Heart right ventricle (tissue), 16 donors: ENCODE data around the gene IFRD2. TPM values are rescaled to one million over a fixed set of nuclear protein-coding genes. Genes with fewer than 3 reads are reported as not detected.

Experiments used
- ATAC-seq, 8 donors: fragments of 200-7000 bp; cut with Tn5 transposase; one replicate each; pipeline ENCODE4 v1.9.1; 2020; ENCODE audit warnings: mild to moderate bottlenecking in 8 of 8, moderate library complexity in 8 of 8, moderate number of reproducible peaks in 1 of 8
- DNase-seq, 2 donors: peaks; one replicate each; pipeline ENCODE4 v3.0.0-alpha.2; 2020
- H3K27ac ChIP-seq, 10 donors: fragments of 200-600 bp; sonication (generic) in 2 of 10; one replicate each; pipeline versions ENCODE4 v1.5.0 to v1.8.0; 2020 to 2022; ENCODE audit warnings: mild to moderate bottlenecking in 3 of 10
- H3K27me3 ChIP-seq, 7 donors: fragments of 200-600 bp; one replicate each; pipeline ENCODE4 v1.8.0; 2021 to 2022; ENCODE audit warnings: mild to moderate bottlenecking in 2 of 7
- H3K36me3 ChIP-seq, 9 donors: fragments of 200-600 bp; sonication (generic) in 1 of 9; one replicate each; pipeline versions ENCODE4 v1.5.0 to v1.8.0; 2020 to 2022; ENCODE audit warnings: mild to moderate bottlenecking in 2 of 9
- H3K4me1 ChIP-seq, 9 donors: fragments of 200-600 bp; sonication (generic) in 1 of 9; one replicate each; pipeline versions ENCODE4 v1.5.0 to v1.8.0; 2020 to 2022; ENCODE audit warnings: mild to moderate bottlenecking in 4 of 9
- H3K4me3 ChIP-seq, 10 donors: fragments of 200-600 bp; sonication (generic) in 2 of 10; one replicate each; pipeline versions ENCODE4 v1.5.0 to v1.8.0; 2020 to 2022; ENCODE audit warnings: mild to moderate bottlenecking in 7 of 10, moderate library complexity in 2 of 10
- H3K9me3 ChIP-seq, 11 donors: fragments of 200-600 bp in 10 of 11; sonication (generic) in 2 of 11; one replicate each; pipeline versions ENCODE4 v1.5.0 to v1.8.0; 2013 to 2022; ENCODE audit warnings: mild to moderate bottlenecking in 2 of 11, control low read depth in 1 of 11, moderate library complexity in 1 of 11
- WGBS, 2 donors: extraction: QIAGEN DNeasy Blood & Tissue Kit; methylation state at CpG; one replicate each; pipeline ENCODE4 v1.1.7; 2013; ENCODE audit warnings: inconsistent platforms in 1 of 2; 5-methylcytosine and 5-hydroxymethylcytosine counted together
- intact Hi-C, 10 donors: fragments of 100-400 bp; cut with DNase I; formaldehyde crosslinking; loops; one replicate each; pipeline versions ENCODE4 v1.11.1 to v1.14.2; 2022
- polyA plus RNA-seq, 2 donors: library from polyadenylated mRNA; stranded (reverse); fragments of 200-250 nt; gene quantifications; one replicate each; pipeline ENCODE4 v1.2.3, GENCODE V29; 2013
- total RNA-seq, 10 donors: library from RNA; stranded (reverse); fragmentation: NEBNext Ultra II Directional in 3 of 10; extraction: Animal tissue kit (Norgen Biotek cat#: 25700) in 3 of 10; gene quantifications; one replicate each; pipeline versions ENCODE4 v1.2.1 to v1.2.4, GENCODE V29; 2021 to 2023
- TF ChIP-seq, protein P1 (sequence below), 9 donors: fragments of 200-600 bp; sonication (generic) in 2 of 9; IDR thresholded peaks; one replicate each; pipeline versions ENCODE4 v1.5.0 to v1.8.0; 2021 to 2022; ENCODE audit warnings: antibody characterized with exemption in 9 of 9, mild to moderate bottlenecking in 5 of 9, moderate library complexity in 1 of 9
- donor health status: Arrhythmogenic right ventricular cardiomyopathy.
- donor health status: ischemic (EF 13 %, LVEDD 7.1; RV severe dilation, severe dysfunction).
- donor health status: healthy with polysubstance abuse.
- donor health status: DM: no; HTN: yes; CAD: no.
- donor health status: DM: no; HTN: no; CAD: no.
- donor health status: ischemic (EF 25% LVEDD 6.9; RV normal size, moderate dysfunction).
- donor health status: ischemic (EF 25% LVEDD 5.7; RV mildly dilated, moderate dysfunction).
- donor health status: healthy.
- donor health status: DM: yes; HTN: yes; CAD: no.
- donor health status: Ischemic cardiomyopathy.
- donor health status: ischemic (EF 35%, LVEDD 5.7; RV mildly dilated, moderate dysfunction).
- donor health status: nonischemic (EF 11% LVEDD 7.7; RV severe dilation, severe dysfunction).
- donor health status: DM: yes; HTN: yes; CAD: no.
- donor health status: PGD.
- donor health status: ischemic (EF 29% LVEDD 5.4; RV normal size, mild dysfunction).
- donor health status: nonischemic (EF 23%, LVEDD 6.1; RV moderate dilation, normal function).

The IFRD2 gene
- total and polyA plus RNA-seq, 12 donors, result 45.3 to 123 (median 57.0) TPM

- ATAC-seq (no peak), DNase-seq (peak in 1 of 2 donors; percentile 21)
- TF ChIP-seq, protein P1, sequence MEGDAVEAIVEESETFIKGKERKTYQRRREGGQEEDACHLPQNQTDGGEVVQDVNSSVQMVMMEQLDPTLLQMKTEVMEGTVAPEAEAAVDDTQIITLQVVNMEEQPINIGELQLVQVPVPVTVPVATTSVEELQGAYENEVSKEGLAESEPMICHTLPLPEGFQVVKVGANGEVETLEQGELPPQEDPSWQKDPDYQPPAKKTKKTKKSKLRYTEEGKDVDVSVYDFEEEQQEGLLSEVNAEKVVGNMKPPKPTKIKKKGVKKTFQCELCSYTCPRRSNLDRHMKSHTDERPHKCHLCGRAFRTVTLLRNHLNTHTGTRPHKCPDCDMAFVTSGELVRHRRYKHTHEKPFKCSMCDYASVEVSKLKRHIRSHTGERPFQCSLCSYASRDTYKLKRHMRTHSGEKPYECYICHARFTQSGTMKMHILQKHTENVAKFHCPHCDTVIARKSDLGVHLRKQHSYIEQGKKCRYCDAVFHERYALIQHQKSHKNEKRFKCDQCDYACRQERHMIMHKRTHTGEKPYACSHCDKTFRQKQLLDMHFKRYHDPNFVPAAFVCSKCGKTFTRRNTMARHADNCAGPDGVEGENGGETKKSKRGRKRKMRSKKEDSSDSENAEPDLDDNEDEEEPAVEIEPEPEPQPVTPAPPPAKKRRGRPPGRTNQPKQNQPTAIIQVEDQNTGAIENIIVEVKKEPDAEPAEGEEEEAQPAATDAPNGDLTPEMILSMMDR (IDR thresholded peaks at IDR 0.05), result no peak
- H3K27me3 ChIP-seq, result peaks cover 0 to 39% (median 10%) of the 10 kb centered on the region in 7 donors
- H3K9me3 ChIP-seq, result no peaks in the 10 kb centered on the region
- H3K4me3 ChIP-seq, result no peak overlapping the region
- intact Hi-C loops, result loop anchor here in 5 of 10 donors (1.0 to 10.0 kb wide), 8 partner anchors 42 to 148 kb away; partner anchors contain the start of genes GNAT1 (in 1 of the 5) and HYAL2 (in 1 of the 5)
- peak overlapping the region in 3 of 10 donors; percentile 81 to 96 (median 94) for H3K27ac ChIP-seq
- H3K36me3 ChIP-seq, result no peaks in the 10 kb centered on the region
- peaks cover 8 to 76% (median 55%) of the 10 kb centered on the region in 9 donors for H3K4me1 ChIP-seq
- 84 to 85% methylated on average over 19 of the region's 19 CpGs for WGBS, 2 donors
These were observed 21.6 kb downstream of the IFRD2 start for GRCh38 chr3:50270422-50271224.

DNA sequence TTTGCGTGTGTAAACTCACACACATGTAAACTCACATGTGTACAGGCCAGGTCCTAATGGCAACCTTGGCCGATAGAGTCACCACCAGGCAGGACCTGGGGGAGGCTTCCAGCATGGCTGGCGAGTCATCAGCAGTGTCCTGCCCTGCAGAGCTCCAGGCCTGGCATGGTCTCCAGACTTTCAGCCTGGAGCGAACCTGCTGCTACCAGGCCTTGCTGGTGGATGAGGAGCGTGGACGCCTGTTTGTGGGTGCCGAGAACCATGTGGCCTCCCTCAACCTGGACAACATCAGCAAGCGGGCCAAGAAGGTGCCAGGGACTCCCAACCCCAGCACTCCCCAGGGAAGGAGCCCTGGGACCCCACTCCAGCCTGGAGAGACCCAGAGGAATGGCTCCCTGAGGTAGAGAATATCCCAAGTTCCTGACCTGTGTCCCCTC is 22.2 kb downstream of the IFRD2 start:
- TF ChIP-seq, protein P1 (IDR thresholded peaks at IDR 0.05), result no peak
- Histone ChIP-seq H3K36me3 (no peaks in the 10 kb centered on the region), H3K27ac (peak overlapping the region in 6 of 10 donors; percentile 45 to 98 (median 95)), H3K4me3 (peak overlapping the region in 4 of 10 donors; percentile 8 to 71 (median 54)), H3K4me1 (peaks cover 13 to 77% (median 59%) of the 10 kb centered on the region in 9 donors), H3K9me3 (no peaks in the 10 kb centered on the region), H3K27me3 (peaks cover 0 to 33% (median 6%) of the 10 kb centered on the region in 7 donors)
- ATAC-seq (no peak), DNase-seq (no peak)
- WGBS, 2 donors, result 87 to 88% methylated on average over 8 of the region's 8 CpGs
- intact Hi-C loops, result loop anchor here in 5 of 10 donors (2.0 to 10.0 kb wide), 8 partner anchors 41 to 148 kb away; partner anchors contain the start of genes HYAL2 (in 2 of the 5), GNAT1 (in 1 of the 5) and TUSC2 (in 1 of the 5)

- H3K4me3 ChIP-seq, result peak overlapping the region in 9 of 10 donors; percentile 14 to 71 (median 34)
- TF ChIP-seq, protein P1 (IDR thresholded peaks at IDR 0.05), result no peak
- H3K4me1 ChIP-seq, result peaks cover 18 to 77% (median 62%) of the 10 kb centered on the region in 9 donors
- H3K27me3 ChIP-seq, result peaks cover 0 to 27% (median 2%) of the 10 kb centered on the region in 7 donors
- ATAC-seq (no peak), DNase-seq (peak in 1 of 2 donors; percentile 20)
- peak overlapping the region in 9 of 10 donors; percentile 45 to 98 (median 90) for H3K27ac ChIP-seq
- intact Hi-C loops, result loop anchor here in 1 of 10 donors (10.0 kb wide), 1 partner anchor 55 kb away; the partner anchor contains the start of genes HYAL2 and TUSC2
- WGBS, 2 donors, result 73 to 77% methylated on average over 4 of the region's 4 CpGs
- no peaks in the 10 kb centered on the region for H3K36me3 ChIP-seq
- H3K9me3 ChIP-seq, result no peaks in the 10 kb centered on the region
These were observed 22.8 kb downstream of the IFRD2 start for GRCh38 chr3:50269460-50269859.
